T47D (cell line): ENCODE results near the gene JPH2.

ENCODE experiments used
- DNase-seq, 2 experiments: peaks; one replicate each; pipeline versions ENCODE4 v3.0.0 to v3.0.0-alpha.2; 2011 to 2012; ENCODE audit warnings: low read depth in 1 of 2, low spot score in 1 of 2
- JUND ChIP-seq: IDR thresholded peaks from 2 replicates; pipeline ENCODE4 v1.6.1; 2012; ENCODE audit warnings: low read depth
- in situ Hi-C: cut with HindIII; loops from 2 replicates; pipeline ENCODE4 v1.10.0; 2016; ENCODE audit warnings: low sequenced_read_pairs, low pct_unique_long_range_greater_than_20kb

The JPH2 gene

DNA sequence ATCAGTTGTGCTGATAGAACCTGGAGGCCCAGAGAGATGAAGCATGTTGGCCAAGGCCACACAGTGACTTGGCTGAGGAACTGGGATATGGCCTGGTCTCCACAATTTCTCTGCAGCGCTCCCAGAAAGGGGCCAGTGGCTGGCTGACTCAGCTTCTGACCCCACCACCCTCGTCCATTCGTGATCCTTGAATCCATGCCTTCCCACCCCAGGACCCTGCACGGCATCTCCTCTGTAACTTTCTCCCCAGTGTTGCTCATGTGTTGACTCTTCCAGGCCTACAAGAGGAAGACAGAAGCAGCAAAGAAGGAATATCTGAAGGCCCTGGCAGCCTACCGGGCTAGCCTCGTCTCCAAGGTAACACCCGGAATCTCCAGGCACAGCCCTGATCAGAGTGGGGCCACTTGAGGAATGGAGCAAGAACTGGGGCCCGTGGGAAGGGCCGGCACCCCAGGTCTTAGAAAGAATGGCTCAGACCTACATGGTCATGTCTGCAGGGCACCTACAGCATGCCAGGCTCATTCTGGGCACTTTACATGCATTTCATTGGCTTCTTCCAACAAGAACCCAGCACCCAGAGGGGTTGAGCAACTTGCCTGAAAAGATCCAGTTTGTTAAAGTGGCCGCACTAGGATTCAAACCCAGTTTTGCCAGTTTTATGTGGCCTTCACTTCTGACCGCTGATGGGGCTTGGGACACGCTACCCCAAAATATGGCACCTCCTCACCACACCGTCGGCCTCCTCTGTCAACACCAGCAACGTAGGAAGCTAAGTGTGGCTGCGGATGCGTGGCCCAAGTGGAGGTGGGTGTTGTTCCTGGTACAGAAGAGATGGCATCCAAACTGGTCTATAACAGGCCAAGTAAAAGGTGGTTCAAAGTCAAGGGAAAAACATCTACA is 122.2 kb downstream of the JPH2 start:
- in situ Hi-C loops = no loop called here
- no peak for TF ChIP-seq JUND
- no peak for DNase-seq
